Sigmoid colon (tissue), 4 donors: ENCODE results near the gene ZFP36.

Experiments
- EP300 ChIP-seq, 4 donors: sonication (generic); formaldehyde crosslinking; IDR thresholded peaks; one replicate each; pipeline ENCODE4 v1.6.1; 2017; ENCODE audit warnings: antibody characterized with exemption in 4 of 4
- POLR2A ChIP-seq, 2 donors: fragments of 450-650 bp; IDR thresholded peaks; one replicate each; pipeline ENCODE4 v1.6.1; 2016; ENCODE audit warnings: antibody characterized with exemption in 2 of 2, mild to moderate bottlenecking in 2 of 2, moderate library complexity in 2 of 2
- POLR2AphosphoS5 ChIP-seq, 4 donors: sonication (generic); formaldehyde crosslinking; IDR thresholded peaks; one replicate each; pipeline ENCODE4 v1.6.1; 2017; ENCODE audit warnings: antibody characterized with exemption in 4 of 4
- TF ChIP-seq, protein P1 (sequence below), 4 experiments: fragments of 450-650 bp in 3 of 4; fragments of 200-600 bp in 1 of 4; IDR thresholded peaks; one replicate each; pipeline ENCODE4 v1.5.1; 2016 to 2019; ENCODE audit warnings: antibody characterized with exemption in 4 of 4, mild to moderate bottlenecking in 3 of 4, moderate library complexity in 2 of 4

GRCh38 chr19:39408392-39409207 is 2.0 kb downstream of the ZFP36 start:
- TF ChIP-seq POLR2A (IDR thresholded peaks at IDR 0.05) (peak in 1 of 2 donors; percentile 20), POLR2AphosphoS5 (IDR thresholded peaks at IDR 0.05) (peak; percentile 47 to 86 (median 78)), EP300 (IDR thresholded peaks at IDR 0.05) (peak in 1 of 4 donors; percentile 37)
- TF ChIP-seq, protein P1, sequence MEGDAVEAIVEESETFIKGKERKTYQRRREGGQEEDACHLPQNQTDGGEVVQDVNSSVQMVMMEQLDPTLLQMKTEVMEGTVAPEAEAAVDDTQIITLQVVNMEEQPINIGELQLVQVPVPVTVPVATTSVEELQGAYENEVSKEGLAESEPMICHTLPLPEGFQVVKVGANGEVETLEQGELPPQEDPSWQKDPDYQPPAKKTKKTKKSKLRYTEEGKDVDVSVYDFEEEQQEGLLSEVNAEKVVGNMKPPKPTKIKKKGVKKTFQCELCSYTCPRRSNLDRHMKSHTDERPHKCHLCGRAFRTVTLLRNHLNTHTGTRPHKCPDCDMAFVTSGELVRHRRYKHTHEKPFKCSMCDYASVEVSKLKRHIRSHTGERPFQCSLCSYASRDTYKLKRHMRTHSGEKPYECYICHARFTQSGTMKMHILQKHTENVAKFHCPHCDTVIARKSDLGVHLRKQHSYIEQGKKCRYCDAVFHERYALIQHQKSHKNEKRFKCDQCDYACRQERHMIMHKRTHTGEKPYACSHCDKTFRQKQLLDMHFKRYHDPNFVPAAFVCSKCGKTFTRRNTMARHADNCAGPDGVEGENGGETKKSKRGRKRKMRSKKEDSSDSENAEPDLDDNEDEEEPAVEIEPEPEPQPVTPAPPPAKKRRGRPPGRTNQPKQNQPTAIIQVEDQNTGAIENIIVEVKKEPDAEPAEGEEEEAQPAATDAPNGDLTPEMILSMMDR (IDR thresholded peaks at IDR 0.05) = no peak
